Brain microvascular endothelial cell (primary cell): Measurements from ENCODE around the gene CAMTA2.
A peak's percentile ranks its signal among the peaks of the same experiment; 100 is the strongest.

Experiments
- DNase-seq: peaks from one replicate; pipeline ENCODE4 v3.0.0-alpha.2; 2020
- H3K27ac ChIP-seq: fragments of 250-450 bp; sonication (Bioruptor Pico); 2 replicates; pipeline ENCODE4 v1.5.1; 2020; ENCODE audit warnings: mild to moderate bottlenecking, moderate library complexity
- H3K27me3 ChIP-seq: fragments of 250-450 bp; sonication (Bioruptor Pico); replicated peaks from 2 replicates; pipeline ENCODE4 v1.5.1; 2020; ENCODE audit warnings: mild to moderate bottlenecking
- H3K36me3 ChIP-seq: fragments of 250-450 bp; sonication (Bioruptor Pico); replicated peaks from 2 replicates; pipeline ENCODE4 v1.5.1; 2020; ENCODE audit warnings: mild to moderate bottlenecking
- H3K4me3 ChIP-seq: 2 replicates; pipeline ENCODE4 v1.5.1; 2011; ENCODE audit warnings: low read depth, mild to moderate bottlenecking, control low read depth, low read length, moderate library complexity
- CTCF ChIP-seq: IDR thresholded peaks from 2 replicates; pipeline ENCODE4 v1.5.1; 2011; ENCODE audit warnings: low read depth, mild to moderate bottlenecking, moderate library complexity, low read length, control low read depth, inconsistent platforms; ENCODE audit errors: missing control alignments
- in situ Hi-C: cut with HindIII; loops from 2 replicates; pipeline ENCODE4 v1.10.0; 2017; ENCODE audit warnings: low sequenced_read_pairs, low pct_ligation_motif_present

Gene CAMTA2

GRCh38 chr17:4946312-4946976 is 41.0 kb downstream of the CAMTA2 start:
- in situ Hi-C loops = no loop called here
- Histone ChIP-seq H3K27ac (peak overlapping the region; percentile 44), H3K4me3 (peak overlapping the region; percentile 99), H3K27me3 (no peaks in the 10 kb centered on the region), H3K36me3 (peaks cover 57% of the 10 kb centered on the region)
- TF ChIP-seq CTCF = no peak
- no peak for DNase-seq

- Histone ChIP-seq H3K27ac (peak overlapping the region; percentile 87), H3K36me3 (peaks cover 57% of the 10 kb centered on the region), H3K4me3 (peak overlapping the region; percentile 99), H3K27me3 (no peaks in the 10 kb centered on the region)
- in situ Hi-C loops = no loop called here
- DNase-seq = no peak
- TF ChIP-seq CTCF = no peak
Observed at GRCh38 chr17:4945944-4946280, 41.6 kb downstream of the CAMTA2 start.

GRCh38 chr17:4945176-4945943 is 42.1 kb downstream of the CAMTA2 start:
- Histone ChIP-seq H3K4me3 (peak overlapping the region; percentile 99), H3K36me3 (peaks cover 57% of the 10 kb centered on the region), H3K27ac (peak overlapping the region; percentile 87), H3K27me3 (no peaks in the 10 kb centered on the region)
- in situ Hi-C loops = no loop called here
- peak; percentile 90 for DNase-seq
- no peak for TF ChIP-seq CTCF

GRCh38 chr17:4944554-4945175 is 42.8 kb downstream of the CAMTA2 start:
- H3K36me3 ChIP-seq = peaks cover 57% of the 10 kb centered on the region
- DNase-seq = no peak
- peak overlapping the region; percentile 87 for H3K27ac ChIP-seq
- H3K4me3 ChIP-seq = peak overlapping the region; percentile 17
- in situ Hi-C loops = no loop called here
- H3K27me3 ChIP-seq = no peaks in the 10 kb centered on the region
- TF ChIP-seq CTCF = no peak

- in situ Hi-C loops = no loop called here
- H3K4me3 ChIP-seq = no peak overlapping the region
- peak overlapping the region; percentile 87 for H3K27ac ChIP-seq
- H3K36me3 ChIP-seq = peaks cover 57% of the 10 kb centered on the region
- no peak for TF ChIP-seq CTCF
- no peak for DNase-seq
- no peaks in the 10 kb centered on the region for H3K27me3 ChIP-seq
Observed at GRCh38 chr17:4944163-4944553, 43.3 kb downstream of the CAMTA2 start.
